ENCODE data around the gene LILRA6. TPM values are rescaled to one million over a fixed set of nuclear protein-coding genes. Genes with fewer than 3 reads are reported as not detected.

LILRA6 gene
- total RNA-seq, 4 donors from 2014 or later, result 2.8 to 18.7 (median 9.1) TPM

DNA sequence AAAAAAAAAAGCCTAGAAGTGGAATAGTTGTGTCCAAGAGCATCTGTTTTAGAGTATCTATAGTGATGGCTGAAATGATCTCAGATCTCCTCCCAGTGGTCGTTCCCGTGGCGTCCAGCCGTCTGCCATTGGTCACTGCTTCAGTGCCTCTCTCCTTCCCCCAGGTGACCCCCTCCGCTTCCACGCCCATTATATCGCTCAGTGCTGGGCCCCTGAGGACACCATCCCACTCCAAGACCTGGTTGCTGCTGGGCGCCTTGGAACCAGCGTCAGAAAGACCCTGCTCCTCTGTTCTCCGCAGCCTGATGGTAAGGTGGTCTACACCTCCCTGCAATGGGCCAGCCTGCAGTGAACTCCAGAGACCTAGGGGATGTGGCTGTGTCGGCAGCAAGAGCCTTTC, 49.6 kb downstream of the LILRA6 start:
- TF ChIP-seq, protein P1, sequence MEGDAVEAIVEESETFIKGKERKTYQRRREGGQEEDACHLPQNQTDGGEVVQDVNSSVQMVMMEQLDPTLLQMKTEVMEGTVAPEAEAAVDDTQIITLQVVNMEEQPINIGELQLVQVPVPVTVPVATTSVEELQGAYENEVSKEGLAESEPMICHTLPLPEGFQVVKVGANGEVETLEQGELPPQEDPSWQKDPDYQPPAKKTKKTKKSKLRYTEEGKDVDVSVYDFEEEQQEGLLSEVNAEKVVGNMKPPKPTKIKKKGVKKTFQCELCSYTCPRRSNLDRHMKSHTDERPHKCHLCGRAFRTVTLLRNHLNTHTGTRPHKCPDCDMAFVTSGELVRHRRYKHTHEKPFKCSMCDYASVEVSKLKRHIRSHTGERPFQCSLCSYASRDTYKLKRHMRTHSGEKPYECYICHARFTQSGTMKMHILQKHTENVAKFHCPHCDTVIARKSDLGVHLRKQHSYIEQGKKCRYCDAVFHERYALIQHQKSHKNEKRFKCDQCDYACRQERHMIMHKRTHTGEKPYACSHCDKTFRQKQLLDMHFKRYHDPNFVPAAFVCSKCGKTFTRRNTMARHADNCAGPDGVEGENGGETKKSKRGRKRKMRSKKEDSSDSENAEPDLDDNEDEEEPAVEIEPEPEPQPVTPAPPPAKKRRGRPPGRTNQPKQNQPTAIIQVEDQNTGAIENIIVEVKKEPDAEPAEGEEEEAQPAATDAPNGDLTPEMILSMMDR (IDR thresholded peaks at IDR 0.05; ENCODE audit: low read depth), result no peak

- TF ChIP-seq, protein P1 (IDR thresholded peaks at IDR 0.05; ENCODE audit: low read depth), result no peak
Observed at GRCh38 chr19:54191811-54192453, 50.7 kb downstream of the LILRA6 start.

- TF ChIP-seq, protein P1 (IDR thresholded peaks at IDR 0.05; ENCODE audit: low read depth), result no peak
Observed at GRCh38 chr19:54191011-54191810, 51.4 kb downstream of the LILRA6 start, which contains the start of gene TSEN34. Gene TSEN34 (plus strand): TSS chr19:54191308. CDS start chr19:54191365, 57 bp downstream.

DNA sequence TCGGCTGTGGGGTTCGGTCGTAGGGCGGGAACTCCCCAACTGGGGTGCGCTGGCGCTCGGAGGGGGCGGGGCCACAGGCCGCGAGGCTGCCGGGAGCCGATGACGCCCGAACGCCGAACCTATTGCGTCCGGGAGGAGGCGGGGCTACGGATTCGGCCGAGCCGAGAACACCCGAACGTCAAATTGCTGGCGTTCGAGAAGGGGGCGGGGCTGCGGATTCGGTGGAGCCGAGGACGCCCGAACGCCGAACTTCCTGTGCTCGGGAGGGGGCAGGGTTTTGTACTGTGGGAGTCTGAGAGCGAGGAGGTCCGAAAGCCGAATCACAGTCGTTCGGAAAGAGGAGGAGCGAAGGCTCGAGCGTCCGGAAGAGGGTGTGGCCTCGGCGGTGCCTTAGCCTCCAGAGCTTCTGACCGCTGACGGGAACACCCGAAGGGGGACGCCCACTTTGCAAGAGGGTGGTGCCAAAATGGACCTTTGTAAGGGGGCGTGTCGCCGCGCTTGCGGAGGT, 52.0 kb downstream of the LILRA6 start:
- TF ChIP-seq, protein P1 (IDR thresholded peaks at IDR 0.05; ENCODE audit: low read depth), result no peak

DNA sequence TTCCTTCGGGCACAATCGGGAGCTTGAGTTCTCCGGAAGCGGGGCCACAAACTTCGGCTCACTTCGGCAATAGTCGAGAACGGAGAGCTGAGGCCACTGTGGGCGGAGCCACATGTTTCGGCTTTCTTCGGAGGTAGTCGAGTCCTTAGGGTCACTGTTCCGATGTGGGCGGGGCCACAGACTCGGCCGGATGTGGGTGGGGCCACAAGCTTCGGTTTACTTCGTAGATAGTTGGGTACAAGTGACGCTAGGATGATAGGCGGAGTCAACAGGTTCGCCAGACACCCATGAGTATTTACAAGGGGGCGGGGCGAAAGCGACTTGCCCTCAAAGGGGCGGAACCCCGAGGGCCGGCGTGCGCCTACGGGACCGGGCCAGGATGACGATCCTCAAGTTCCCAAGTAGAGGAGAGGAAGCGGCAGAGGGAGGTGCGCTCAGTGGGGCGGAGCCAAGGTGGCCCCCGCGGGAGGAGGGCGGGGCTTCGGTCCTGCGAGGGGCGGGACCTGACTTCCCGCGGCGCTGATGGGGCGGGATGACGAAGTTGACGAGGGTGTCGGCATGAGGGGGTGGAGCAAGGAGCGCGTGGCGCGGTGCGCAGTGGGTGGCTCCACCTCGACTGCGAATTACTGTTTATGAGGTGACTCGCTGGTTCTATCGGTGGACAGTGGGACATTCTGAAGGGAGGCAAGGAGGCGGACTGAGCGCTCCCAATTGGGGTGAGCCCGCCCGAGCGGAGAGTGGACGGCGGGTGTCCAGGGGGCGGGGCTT, 52.7 kb downstream of the LILRA6 start:
- TF ChIP-seq, protein P1 (IDR thresholded peaks at IDR 0.05; ENCODE audit: low read depth), result no peak

DNA sequence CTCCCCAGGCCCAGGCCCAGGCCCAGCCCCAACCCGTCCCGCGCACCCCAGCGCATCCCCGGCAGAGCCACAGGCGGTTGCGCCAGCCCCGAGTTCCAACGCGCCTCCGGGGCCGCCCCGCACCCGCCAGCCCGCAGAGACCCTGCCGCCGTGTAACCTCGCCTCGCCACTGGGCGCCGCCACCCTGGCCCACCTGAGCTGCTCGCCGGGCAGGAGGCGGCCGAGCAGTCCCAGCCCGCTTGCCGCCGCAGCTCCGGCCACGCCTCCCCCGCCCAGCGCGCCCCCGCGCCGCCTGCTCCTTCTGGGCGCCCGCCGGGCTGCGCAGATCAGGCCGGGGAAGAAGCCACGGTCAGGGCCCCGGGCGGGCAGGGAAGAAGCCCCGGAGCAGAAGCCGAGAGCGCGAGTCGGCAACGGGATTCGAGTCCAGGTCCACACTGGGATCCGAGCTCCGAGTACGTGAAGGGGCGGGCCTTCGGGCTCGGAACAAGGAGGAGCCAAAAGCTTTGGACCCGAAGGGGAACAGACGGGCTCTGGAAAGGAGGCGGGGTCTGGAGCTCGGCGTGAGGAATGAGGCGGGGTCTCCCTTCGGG, 53.4 kb downstream of the LILRA6 start, which contains the start of gene MBOAT7:
Gene MBOAT7 (minus strand): TSS at position 436 of the 590 bp plus-strand sequence. CDS start 1,072 bp downstream, outside the sequence.
- TF ChIP-seq, protein P1 (IDR thresholded peaks at IDR 0.05; ENCODE audit: low read depth), result no peak

Data from subcutaneous adipose tissue (tissue), 4 donors.